Measurements from ENCODE around the gene USP35. TPM values are rescaled to one million over a fixed set of nuclear protein-coding genes. Genes with fewer than 3 reads are reported as not detected.

Gene USP35
- 23.5 TPM for total RNA-seq

DNA sequence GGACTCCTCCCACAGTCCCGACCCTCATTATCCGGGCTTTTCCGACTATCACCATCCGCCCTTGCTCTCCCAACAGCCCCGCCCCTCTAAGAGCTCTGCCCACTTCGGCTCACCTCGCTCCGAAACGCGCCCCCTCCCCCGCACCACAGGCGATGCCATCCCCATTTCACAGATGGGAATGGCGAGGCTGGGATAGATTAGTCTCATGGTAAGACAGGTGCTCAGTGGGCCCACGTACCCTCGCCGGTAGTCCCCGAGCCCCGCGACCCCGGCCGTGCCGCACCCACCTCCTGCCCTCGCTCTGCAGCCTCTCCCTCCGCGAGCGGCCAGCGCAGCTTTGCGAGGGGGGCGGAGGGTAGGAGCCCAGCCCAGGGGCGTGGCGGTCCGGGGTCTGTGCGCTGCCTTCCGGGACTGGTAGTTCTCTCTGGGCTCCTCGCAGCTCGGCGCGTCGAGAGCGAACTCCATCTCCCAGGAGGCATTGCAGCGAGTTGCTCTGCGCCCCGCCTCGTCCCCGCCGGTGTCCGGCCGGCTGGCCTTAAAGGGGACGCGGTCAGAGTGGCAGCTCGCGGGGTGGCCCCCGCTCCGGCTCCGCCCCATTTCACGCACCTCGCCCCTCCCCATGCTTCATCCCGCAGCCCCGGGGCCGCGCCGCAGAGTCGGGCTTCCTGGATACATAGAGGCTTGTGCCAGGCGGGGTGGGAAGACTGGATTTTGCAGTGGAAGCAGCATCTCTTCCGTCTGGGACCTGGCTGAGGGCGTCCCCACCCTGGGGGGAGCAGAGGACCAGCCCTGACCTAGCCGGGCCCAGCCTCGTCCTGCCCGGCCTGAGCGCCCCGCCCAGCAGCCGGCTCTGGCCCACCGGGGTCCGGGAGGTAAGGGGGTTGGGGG lies at the start of gene USP35, which contains the start of gene KCTD21:
Gene USP35, plus strand, starts transcription at position 634 of the 888 bp plus-strand sequence. CDS start 7,327 bp downstream, outside the sequence.
Gene KCTD21, minus strand, starts transcription at position 341 of the 888 bp plus-strand sequence. CDS start 14,072 bp downstream, outside the sequence.

DNA sequence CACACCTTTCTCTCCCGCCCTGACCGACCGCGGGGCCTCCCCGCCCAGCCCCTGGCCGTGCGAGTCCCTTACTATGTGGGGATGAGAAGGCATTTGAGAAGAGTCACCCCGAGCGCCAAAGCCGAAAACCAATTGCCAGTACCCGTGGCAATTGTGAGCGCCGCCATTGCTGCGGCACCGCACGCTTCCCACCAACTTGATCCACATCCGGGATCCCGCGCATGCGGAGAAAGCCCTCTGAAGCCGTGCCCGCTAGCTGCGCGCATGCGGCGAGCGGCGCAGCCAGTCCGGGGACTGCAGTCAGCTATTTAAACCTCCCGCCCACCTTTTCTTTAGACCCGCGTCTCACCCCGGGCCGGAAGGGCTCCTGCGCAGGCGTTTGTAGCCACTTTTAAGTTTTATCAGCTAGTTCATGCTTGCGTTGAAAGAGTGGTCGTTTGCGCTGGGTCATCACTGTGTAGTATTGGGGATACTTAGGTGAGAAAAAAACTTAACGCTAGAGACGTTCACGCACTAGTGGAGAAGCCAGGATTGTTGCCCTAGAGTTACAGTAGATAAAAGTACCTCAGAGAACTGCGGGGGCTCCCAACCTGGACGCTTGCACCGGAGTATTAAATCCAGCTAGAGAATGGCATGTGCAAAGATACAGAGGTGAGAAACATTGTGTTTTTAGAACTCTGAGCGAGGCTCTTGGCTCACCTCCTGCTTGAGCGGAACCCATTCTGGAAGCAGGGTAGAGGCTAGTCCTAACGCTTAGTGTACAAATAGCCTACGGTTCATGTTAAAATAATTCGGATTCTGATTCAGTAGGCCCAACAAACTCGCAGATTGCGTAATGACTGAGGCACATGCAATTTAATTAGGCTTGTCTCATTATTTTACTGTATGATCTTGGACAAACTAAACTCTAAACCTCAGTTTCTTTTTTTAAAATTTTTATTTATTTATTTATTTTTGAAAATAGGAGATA lies 49.0 kb upstream of the USP35 start, which contains the start of gene ALG8:
Gene ALG8, minus strand, starts transcription at position 205 of the 970 bp plus-strand sequence. Its CDS starts 38 bp downstream, at position 167.

Other genes with a start within 250 kb of the USP35 start
- gene INTS4, start 194.3 kb upstream of the USP35 start, total RNA-seq = 87.6 TPM
- 1.3 TPM for gene KCTD14, start 165.6 kb upstream of the USP35 start, total RNA-seq
- gene THRSP, start 125.1 kb upstream of the USP35 start, total RNA-seq = not detected
- gene NDUFC2, start 109.1 kb upstream of the USP35 start, total RNA-seq = 70.1 TPM
- gene ALG8, start 49.3 kb upstream of the USP35 start, total RNA-seq = 33.8 TPM
- gene KCTD21, start 293 bp upstream of the USP35 start, total RNA-seq = 7.8 TPM
- gene GAB2, start 228.9 kb downstream of the USP35 start, total RNA-seq = 34.1 TPM

Measured in parietal lobe (tissue), 1 donor.